SK-N-SH treated with all-trans-retinoic acid at 6 μM for 48 hours (cell line): Measurements from ENCODE around the gene SYTL1.

Experiments
- ATAC-seq: fragments of 200-7000 bp; cut with Tn5 transposase; 3 replicates; pipeline ENCODE4 v1.9.1; 2020; ENCODE audit warnings: mild to moderate bottlenecking, moderate library complexity
- ARNTL ChIP-seq: fragments of 450-650 bp; formaldehyde crosslinking; IDR thresholded peaks from 2 replicates; pipeline ENCODE4 v1.5.0; 2020; ENCODE audit warnings: low read depth, mild to moderate bottlenecking, moderate library complexity, borderline replicate concordance
- CSDC2 ChIP-seq: fragments of 250-450 bp; sonication (Bioruptor Pico); IDR thresholded peaks from 2 replicates; pipeline ENCODE4 v1.5.0; 2020; ENCODE audit warnings: mild to moderate bottlenecking, moderate library complexity
- ESRRG ChIP-seq: fragments of 250-450 bp; sonication (Bioruptor Pico); IDR thresholded peaks from 2 replicates; pipeline ENCODE4 v1.6.1; 2021; ENCODE audit warnings: mild to moderate bottlenecking
- ISL1 ChIP-seq: fragments of 250-450 bp; sonication (Bioruptor Pico); IDR thresholded peaks from 2 replicates; pipeline ENCODE4 v2.1.2; 2022; ENCODE audit warnings: mild to moderate bottlenecking, moderate library complexity
- OSR1 ChIP-seq: fragments of 250-450 bp; sonication (Bioruptor Pico); IDR thresholded peaks from 2 replicates; pipeline ENCODE4 v1.8.0; 2022; ENCODE audit warnings: moderate library complexity, mild to moderate bottlenecking, inconsistent platforms
- PPARA ChIP-seq: fragments of 250-450 bp; sonication (Bioruptor Pico); IDR thresholded peaks from 2 replicates; pipeline ENCODE4 v1.5.0; 2020; ENCODE audit warnings: mild to moderate bottlenecking, borderline replicate concordance
- TCF4 ChIP-seq: fragments of 250-450 bp; sonication (Bioruptor Pico); IDR thresholded peaks from 2 replicates; pipeline ENCODE4 v1.8.0; 2021; ENCODE audit warnings: mild to moderate bottlenecking, moderate library complexity, borderline replicate concordance
- TOX ChIP-seq: fragments of 250-450 bp; sonication (Bioruptor Pico); IDR thresholded peaks from 2 replicates; pipeline ENCODE4 v1.8.0; 2021; ENCODE audit warnings: mild to moderate bottlenecking, moderate library complexity, borderline replicate concordance
- ZFP3 ChIP-seq: fragments of 250-450 bp; sonication (Bioruptor Pico); IDR thresholded peaks from 2 replicates; pipeline ENCODE4 v1.5.0; 2020; ENCODE audit warnings: mild to moderate bottlenecking, moderate library complexity
- ZNF565 ChIP-seq: fragments of 450-650 bp; formaldehyde crosslinking; conservative IDR thresholded peaks from 2 replicates; pipeline ENCODE4 v1.5.0; 2020; ENCODE audit warnings: low read depth, mild to moderate bottlenecking, moderate library complexity
- ZNF70 ChIP-seq: fragments of 450-650 bp; formaldehyde crosslinking; IDR thresholded peaks from 2 replicates; pipeline ENCODE4 v1.5.0; 2020; ENCODE audit warnings: mild to moderate bottlenecking, moderate library complexity
- TF ChIP-seq, protein P1 (sequence below): fragments of 250-450 bp; sonication (Bioruptor Pico); IDR thresholded peaks from 2 replicates; pipeline ENCODE4 v1.8.0; 2021; ENCODE audit warnings: low read depth, mild to moderate bottlenecking, moderate library complexity, borderline replicate concordance
- TF ChIP-seq, protein P2 (sequence below): fragments of 250-450 bp; sonication (Bioruptor Pico); IDR thresholded peaks from 2 replicates; pipeline ENCODE4 v1.5.1; 2021; ENCODE audit warnings: mild to moderate bottlenecking, moderate library complexity
- TF ChIP-seq, protein P3 (sequence below): fragments of 250-450 bp; sonication (Bioruptor Pico); IDR thresholded peaks from 2 replicates; pipeline ENCODE4 v1.5.0; 2020; ENCODE audit warnings: mild to moderate bottlenecking, moderate library complexity
- TF ChIP-seq, protein P4 (sequence below): fragments of 250-450 bp; sonication (Bioruptor Pico); IDR thresholded peaks from 2 replicates; pipeline ENCODE4 v1.8.0; 2020; ENCODE audit warnings: mild to moderate bottlenecking, moderate library complexity, borderline replicate concordance

The SYTL1 gene

DNA sequence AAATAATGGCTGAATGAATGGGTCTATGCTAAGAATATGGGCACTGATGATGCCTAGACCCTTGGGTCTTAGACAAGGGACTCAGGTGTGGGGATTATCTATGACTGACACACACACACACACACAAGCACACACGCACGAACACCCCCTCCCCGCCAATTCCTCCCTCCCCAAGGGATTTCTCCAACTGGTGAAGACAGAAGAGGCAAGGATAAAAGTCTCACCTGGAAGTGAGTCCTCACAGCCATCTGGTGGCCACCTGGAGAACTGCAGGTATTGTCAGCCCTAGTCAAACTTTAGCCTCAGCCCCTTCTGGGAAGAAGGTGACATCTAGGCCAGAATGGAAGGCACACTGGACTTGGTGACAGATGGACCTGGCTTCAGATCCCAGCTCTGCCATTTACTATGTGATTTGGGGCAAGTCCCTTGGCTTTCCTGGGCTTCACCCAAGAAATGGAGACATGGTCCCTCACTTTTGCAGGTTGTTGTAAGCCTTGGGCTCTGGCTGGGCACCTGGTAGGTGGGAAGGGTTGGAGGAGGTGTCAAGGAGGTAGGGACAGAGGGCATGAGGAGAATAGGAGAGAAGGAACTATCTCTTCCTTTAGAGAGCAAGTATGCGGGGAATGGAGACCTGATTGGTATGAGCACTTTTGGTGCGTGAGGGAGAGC is 46.6 kb downstream of the SYTL1 start (continued):
- TF ChIP-seq CSDC2 (CRISPR knock-in tag) = no peak
- TF ChIP-seq TCF4 = no peak
- TF ChIP-seq, protein P1, sequence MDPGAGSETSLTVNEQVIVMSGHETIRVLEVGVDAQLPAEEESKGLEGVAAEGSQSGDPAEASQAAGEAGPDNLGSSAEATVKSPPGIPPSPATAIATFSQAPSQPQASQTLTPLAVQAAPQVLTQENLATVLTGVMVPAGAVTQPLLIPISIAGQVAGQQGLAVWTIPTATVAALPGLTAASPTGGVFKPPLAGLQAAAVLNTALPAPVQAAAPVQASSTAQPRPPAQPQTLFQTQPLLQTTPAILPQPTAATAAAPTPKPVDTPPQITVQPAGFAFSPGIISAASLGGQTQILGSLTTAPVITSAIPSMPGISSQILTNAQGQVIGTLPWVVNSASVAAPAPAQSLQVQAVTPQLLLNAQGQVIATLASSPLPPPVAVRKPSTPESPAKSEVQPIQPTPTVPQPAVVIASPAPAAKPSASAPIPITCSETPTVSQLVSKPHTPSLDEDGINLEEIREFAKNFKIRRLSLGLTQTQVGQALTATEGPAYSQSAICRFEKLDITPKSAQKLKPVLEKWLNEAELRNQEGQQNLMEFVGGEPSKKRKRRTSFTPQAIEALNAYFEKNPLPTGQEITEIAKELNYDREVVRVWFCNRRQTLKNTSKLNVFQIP (CRISPR knock-in tag) = no peak
- no peak for TF ChIP-seq TOX (CRISPR knock-in tag)
- TF ChIP-seq ESRRG = no peak

DNA sequence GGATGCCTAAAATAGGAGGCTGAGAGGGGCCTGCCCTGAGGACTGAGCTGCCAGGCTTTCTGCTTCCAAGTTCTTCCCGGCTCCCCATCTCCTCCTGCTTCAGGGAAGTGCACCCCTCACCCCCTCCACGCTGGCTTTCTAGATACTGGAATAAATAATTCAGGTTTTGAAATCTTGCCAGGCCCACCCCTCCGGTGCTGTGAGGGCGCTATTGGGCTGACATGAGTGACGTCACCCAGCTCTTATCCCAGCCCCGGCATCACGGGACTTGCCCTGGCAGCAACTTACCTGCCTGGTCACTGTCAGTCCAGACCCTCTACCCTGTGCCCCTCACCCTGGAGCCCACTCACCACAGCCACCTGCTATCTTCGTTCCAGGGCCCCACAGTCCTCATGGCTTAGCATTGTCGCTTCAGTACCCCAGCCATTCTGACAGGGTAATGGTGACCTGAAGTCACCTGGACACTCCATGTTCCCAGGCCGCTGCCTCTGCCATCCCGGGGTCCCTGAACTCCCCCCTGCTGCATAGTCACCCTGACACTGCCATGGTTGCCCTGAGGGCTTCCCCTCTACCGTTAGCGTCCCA is 49.8 kb downstream of the SYTL1 start:
- no peak for TF ChIP-seq OSR1
- TF ChIP-seq, protein P1 (CRISPR knock-in tag) = no peak
- TF ChIP-seq, protein P2, sequence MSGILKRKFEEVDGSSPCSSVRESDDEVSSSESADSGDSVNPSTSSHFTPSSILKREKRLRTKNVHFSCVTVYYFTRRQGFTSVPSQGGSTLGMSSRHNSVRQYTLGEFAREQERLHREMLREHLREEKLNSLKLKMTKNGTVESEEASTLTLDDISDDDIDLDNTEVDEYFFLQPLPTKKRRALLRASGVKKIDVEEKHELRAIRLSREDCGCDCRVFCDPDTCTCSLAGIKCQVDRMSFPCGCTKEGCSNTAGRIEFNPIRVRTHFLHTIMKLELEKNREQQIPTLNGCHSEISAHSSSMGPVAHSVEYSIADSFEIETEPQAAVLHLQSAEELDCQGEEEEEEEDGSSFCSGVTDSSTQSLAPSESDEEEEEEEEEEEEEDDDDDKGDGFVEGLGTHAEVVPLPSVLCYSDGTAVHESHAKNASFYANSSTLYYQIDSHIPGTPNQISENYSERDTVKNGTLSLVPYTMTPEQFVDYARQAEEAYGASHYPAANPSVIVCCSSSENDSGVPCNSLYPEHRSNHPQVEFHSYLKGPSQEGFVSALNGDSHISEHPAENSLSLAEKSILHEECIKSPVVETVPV = no peak
- no peak for TF ChIP-seq ZNF70 (CRISPR knock-in tag)
- TF ChIP-seq ZNF565 (CRISPR knock-in tag) = no peak
- no peak for ATAC-seq

DNA sequence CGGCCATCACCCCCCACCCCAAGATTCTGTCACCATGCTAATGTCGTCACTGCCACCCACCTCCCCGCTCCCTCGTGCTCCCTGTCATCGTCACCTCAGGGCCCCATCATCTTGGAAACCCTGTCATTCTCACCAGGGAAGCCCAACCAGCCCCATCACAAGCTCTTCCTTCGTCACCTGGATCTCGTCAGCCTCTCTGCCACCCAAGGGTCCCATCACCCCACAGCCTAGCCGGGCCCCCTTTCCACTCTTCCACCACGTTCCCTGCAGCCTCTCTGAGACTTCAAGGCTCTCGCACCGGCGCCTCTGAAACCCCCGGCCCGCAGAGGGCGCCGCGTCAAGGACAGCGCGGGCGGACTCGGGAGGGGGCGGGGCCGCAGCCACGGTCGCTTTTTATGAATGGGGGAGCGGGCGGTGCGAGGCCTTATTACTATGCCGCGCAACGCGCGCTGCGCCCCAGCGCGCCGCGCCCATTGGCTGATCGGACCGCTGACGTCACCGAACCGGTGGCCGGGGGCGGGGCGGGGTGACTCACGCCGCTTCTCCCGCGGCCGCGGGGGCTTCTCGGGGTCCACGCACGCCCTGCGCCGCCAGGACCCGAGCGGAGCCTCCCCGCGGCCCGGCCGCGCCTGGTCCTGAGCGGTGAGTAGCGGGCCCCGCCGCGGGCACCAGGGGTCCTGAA is 50.4 kb downstream of the SYTL1 start, which contains the start of gene GPR3:
Gene GPR3, plus strand, starts transcription at position 527 of the 682 bp plus-strand sequence. CDS start 1,177 bp downstream, outside the sequence.
- ATAC-seq = peak; percentile 83
- TF ChIP-seq, protein P3, sequence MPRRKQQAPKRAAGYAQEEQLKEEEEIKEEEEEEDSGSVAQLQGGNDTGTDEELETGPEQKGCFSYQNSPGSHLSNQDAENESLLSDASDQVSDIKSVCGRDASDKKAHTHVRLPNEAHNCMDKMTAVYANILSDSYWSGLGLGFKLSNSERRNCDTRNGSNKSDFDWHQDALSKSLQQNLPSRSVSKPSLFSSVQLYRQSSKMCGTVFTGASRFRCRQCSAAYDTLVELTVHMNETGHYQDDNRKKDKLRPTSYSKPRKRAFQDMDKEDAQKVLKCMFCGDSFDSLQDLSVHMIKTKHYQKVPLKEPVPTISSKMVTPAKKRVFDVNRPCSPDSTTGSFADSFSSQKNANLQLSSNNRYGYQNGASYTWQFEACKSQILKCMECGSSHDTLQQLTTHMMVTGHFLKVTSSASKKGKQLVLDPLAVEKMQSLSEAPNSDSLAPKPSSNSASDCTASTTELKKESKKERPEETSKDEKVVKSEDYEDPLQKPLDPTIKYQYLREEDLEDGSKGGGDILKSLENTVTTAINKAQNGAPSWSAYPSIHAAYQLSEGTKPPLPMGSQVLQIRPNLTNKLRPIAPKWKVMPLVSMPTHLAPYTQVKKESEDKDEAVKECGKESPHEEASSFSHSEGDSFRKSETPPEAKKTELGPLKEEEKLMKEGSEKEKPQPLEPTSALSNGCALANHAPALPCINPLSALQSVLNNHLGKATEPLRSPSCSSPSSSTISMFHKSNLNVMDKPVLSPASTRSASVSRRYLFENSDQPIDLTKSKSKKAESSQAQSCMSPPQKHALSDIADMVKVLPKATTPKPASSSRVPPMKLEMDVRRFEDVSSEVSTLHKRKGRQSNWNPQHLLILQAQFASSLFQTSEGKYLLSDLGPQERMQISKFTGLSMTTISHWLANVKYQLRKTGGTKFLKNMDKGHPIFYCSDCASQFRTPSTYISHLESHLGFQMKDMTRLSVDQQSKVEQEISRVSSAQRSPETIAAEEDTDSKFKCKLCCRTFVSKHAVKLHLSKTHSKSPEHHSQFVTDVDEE (CRISPR knock-in tag) = no peak
- TF ChIP-seq ZFP3 (CRISPR knock-in tag) (no peak), PPARA (CRISPR knock-in tag) (no peak), OSR1 (no peak), ARNTL (no peak), ISL1 (CRISPR knock-in tag) (no peak), TCF4 (no peak), ZNF70 (CRISPR knock-in tag) (no peak)
- TF ChIP-seq, protein P4, sequence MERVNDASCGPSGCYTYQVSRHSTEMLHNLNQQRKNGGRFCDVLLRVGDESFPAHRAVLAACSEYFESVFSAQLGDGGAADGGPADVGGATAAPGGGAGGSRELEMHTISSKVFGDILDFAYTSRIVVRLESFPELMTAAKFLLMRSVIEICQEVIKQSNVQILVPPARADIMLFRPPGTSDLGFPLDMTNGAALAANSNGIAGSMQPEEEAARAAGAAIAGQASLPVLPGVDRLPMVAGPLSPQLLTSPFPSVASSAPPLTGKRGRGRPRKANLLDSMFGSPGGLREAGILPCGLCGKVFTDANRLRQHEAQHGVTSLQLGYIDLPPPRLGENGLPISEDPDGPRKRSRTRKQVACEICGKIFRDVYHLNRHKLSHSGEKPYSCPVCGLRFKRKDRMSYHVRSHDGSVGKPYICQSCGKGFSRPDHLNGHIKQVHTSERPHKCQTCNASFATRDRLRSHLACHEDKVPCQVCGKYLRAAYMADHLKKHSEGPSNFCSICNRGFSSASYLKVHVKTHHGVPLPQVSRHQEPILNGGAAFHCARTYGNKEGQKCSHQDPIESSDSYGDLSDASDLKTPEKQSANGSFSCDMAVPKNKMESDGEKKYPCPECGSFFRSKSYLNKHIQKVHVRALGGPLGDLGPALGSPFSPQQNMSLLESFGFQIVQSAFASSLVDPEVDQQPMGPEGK (CRISPR knock-in tag) = 0 out of 2 replicates have a peak, but pooled peaks have one; percentile 43
